Vagina (tissue), 2 donors: ENCODE measurements around the gene FGR. TPM values are rescaled to one million over a fixed set of nuclear protein-coding genes. Genes with fewer than 3 reads are reported as not detected.

ENCODE experiments used
- DNase-seq, 2 donors: peaks; one replicate each; pipeline ENCODE4 v3.0.0-alpha.2; 2017; ENCODE audit errors: extremely low spot score in 2 of 2
- H3K27ac ChIP-seq: fragments of 200-600 bp; sonication (generic); one replicate; pipeline ENCODE4 v1.5.1; 2019
- H3K27me3 ChIP-seq: fragments of 200-600 bp; sonication (generic); one replicate; pipeline ENCODE4 v1.5.1; 2019
- H3K36me3 ChIP-seq, 2 donors: fragments of 200-600 bp; sonication (generic); one replicate each; pipeline ENCODE4 v1.5.1; 2017 to 2019
- H3K4me1 ChIP-seq: fragments of 200-600 bp; sonication (generic); one replicate; pipeline ENCODE4 v1.5.1; 2019
- H3K4me3 ChIP-seq, 2 donors: fragments of 200-600 bp; sonication (generic); 1 replicate in 1 of 2; 2 replicates in 1 of 2; pipeline ENCODE4 v1.5.1; 2016 to 2019
- H3K9me3 ChIP-seq: fragments of 200-600 bp; sonication (generic); one replicate; pipeline ENCODE4 v1.5.1; 2019
- CTCF ChIP-seq, 3 experiments: fragments of 450-650 bp in 2 of 3; fragments of 200-600 bp in 1 of 3; sonication (generic) in 1 of 3; IDR thresholded peaks; one replicate each; pipeline ENCODE4 v1.5.1; 2017 to 2019; ENCODE audit warnings: antibody characterized with exemption in 3 of 3, mild to moderate bottlenecking in 2 of 3, moderate library complexity in 2 of 3
- POLR2A ChIP-seq, 2 donors: fragments of 450-650 bp; IDR thresholded peaks; one replicate each; pipeline ENCODE4 v1.6.1; 2017; ENCODE audit warnings: antibody characterized with exemption in 2 of 2, mild to moderate bottlenecking in 2 of 2, moderate library complexity in 2 of 2
- POLR2AphosphoS5 ChIP-seq, 2 donors: sonication (generic); formaldehyde crosslinking; IDR thresholded peaks; one replicate each; pipeline ENCODE4 v1.9.0; 2017; ENCODE audit warnings: antibody characterized with exemption in 2 of 2, mild to moderate bottlenecking in 2 of 2, low read depth in 1 of 2; ENCODE audit not compliant: insufficient read depth in 1 of 2
- intact Hi-C: fragments of 100-400 bp; cut with DNase I; formaldehyde crosslinking; loops from one replicate; pipeline ENCODE4 v1.15.1; 2023
- total RNA-seq: library from RNA; depleted of rRNA; stranded (reverse); fragments of >200 nt; gene quantifications from one replicate; pipeline ENCODE4 v1.2.3, GENCODE V29; 2016

Gene FGR
- total RNA-seq, 1 donor from 2014 or later: 18.4 TPM

GRCh38 chr1:27611450-27611849 is 23.5 kb downstream of the FGR start:
- no peak for DNase-seq
- intact Hi-C loops: no loop called here
- peaks cover 12% of the 10 kb centered on the region for H3K4me1 ChIP-seq
- H3K27ac ChIP-seq: no peak overlapping the region
- H3K4me3 ChIP-seq: no peak overlapping the region
- TF ChIP-seq POLR2AphosphoS5 (IDR thresholded peaks at IDR 0.05; ENCODE audit: insufficient read depth in 1 of 2, low read depth in 1 of 2) (no peak), POLR2A (IDR thresholded peaks at IDR 0.05) (no peak), CTCF (IDR thresholded peaks at IDR 0.05) (no peak)
- H3K36me3 ChIP-seq: no peaks in the 10 kb centered on the region
- no peaks in the 10 kb centered on the region for H3K9me3 ChIP-seq
- no peaks in the 10 kb centered on the region for H3K27me3 ChIP-seq

- no peak overlapping the region for H3K27ac ChIP-seq
- H3K27me3 ChIP-seq: no peaks in the 10 kb centered on the region
- no peak for TF ChIP-seq POLR2AphosphoS5 (IDR thresholded peaks at IDR 0.05; ENCODE audit: insufficient read depth in 1 of 2, low read depth in 1 of 2)
- TF ChIP-seq CTCF (IDR thresholded peaks at IDR 0.05): no peak
- TF ChIP-seq POLR2A (IDR thresholded peaks at IDR 0.05): no peak
- DNase-seq: no peak
- H3K9me3 ChIP-seq: no peaks in the 10 kb centered on the region
- H3K4me3 ChIP-seq: no peak overlapping the region
- H3K36me3 ChIP-seq: no peaks in the 10 kb centered on the region
- intact Hi-C loops: loop anchor here (2.0 to 10.0 kb wide), 3 partner anchors 53 to 305 kb away; no protein-coding TSS in a partner anchor
- H3K4me1 ChIP-seq: peaks cover 28% of the 10 kb centered on the region
These were observed 25.3 kb downstream of the FGR start for GRCh38 chr1:27609618-27610240.

- no peak for DNase-seq
- Histone ChIP-seq H3K36me3 (no peaks in the 10 kb centered on the region), H3K9me3 (no peaks in the 10 kb centered on the region), H3K4me3 (no peak overlapping the region), H3K4me1 (peaks cover 32% of the 10 kb centered on the region), H3K27me3 (no peaks in the 10 kb centered on the region), H3K27ac (no peak overlapping the region)
- TF ChIP-seq CTCF (IDR thresholded peaks at IDR 0.05) (no peak), POLR2AphosphoS5 (IDR thresholded peaks at IDR 0.05; ENCODE audit: insufficient read depth in 1 of 2, low read depth in 1 of 2) (no peak), POLR2A (IDR thresholded peaks at IDR 0.05) (no peak)
- intact Hi-C loops: loop anchor here (2.0 to 10.0 kb wide), 3 partner anchors 54 to 304 kb away; no protein-coding TSS in a partner anchor
These were observed 25.8 kb downstream of the FGR start for GRCh38 chr1:27609210-27609555.

- no peak for DNase-seq
- H3K9me3 ChIP-seq: no peaks in the 10 kb centered on the region
- H3K27ac ChIP-seq: no peak overlapping the region
- H3K4me3 ChIP-seq: no peak overlapping the region
- no peak for TF ChIP-seq POLR2AphosphoS5 (IDR thresholded peaks at IDR 0.05; ENCODE audit: insufficient read depth in 1 of 2, low read depth in 1 of 2)
- no peak for TF ChIP-seq POLR2A (IDR thresholded peaks at IDR 0.05)
- no peak for TF ChIP-seq CTCF (IDR thresholded peaks at IDR 0.05)
- H3K36me3 ChIP-seq: no peaks in the 10 kb centered on the region
- H3K4me1 ChIP-seq: peaks cover 34% of the 10 kb centered on the region
- no peaks in the 10 kb centered on the region for H3K27me3 ChIP-seq
- intact Hi-C loops: loop anchor here (5.0 to 10.0 kb wide), 2 partner anchors 205 to 303 kb away; no protein-coding TSS in a partner anchor
These were observed 27.7 kb downstream of the FGR start for GRCh38 chr1:27607239-27607804.

GRCh38 chr1:27606708-27607238 is 28.2 kb downstream of the FGR start:
- H3K9me3 ChIP-seq: no peaks in the 10 kb centered on the region
- TF ChIP-seq POLR2AphosphoS5 (IDR thresholded peaks at IDR 0.05; ENCODE audit: insufficient read depth in 1 of 2, low read depth in 1 of 2): no peak
- TF ChIP-seq CTCF (IDR thresholded peaks at IDR 0.05): no peak
- no peak for TF ChIP-seq POLR2A (IDR thresholded peaks at IDR 0.05)
- H3K4me3 ChIP-seq: no peak overlapping the region
- intact Hi-C loops: loop anchor here (5.0 to 10.0 kb wide), 2 partner anchors 204 to 302 kb away; no protein-coding TSS in a partner anchor
- no peaks in the 10 kb centered on the region for H3K27me3 ChIP-seq
- H3K4me1 ChIP-seq: peaks cover 39% of the 10 kb centered on the region
- no peak for DNase-seq
- no peak overlapping the region for H3K27ac ChIP-seq
- no peaks in the 10 kb centered on the region for H3K36me3 ChIP-seq
